SU-DHL-6 (cell line): ENCODE results near the gene FAAH2.

Experiments used
- H2AFZ ChIP-seq: fragments of 200-600 bp; sonication (generic); 2 replicates; pipeline ENCODE4 v1.6.1; 2014; ENCODE audit warnings: low read depth, mild to moderate bottlenecking, moderate library complexity, mixed read lengths, antibody characterized with exemption, low read length; ENCODE audit not compliant: severe bottlenecking
- H3F3A ChIP-seq: fragments of 200-600 bp; shearing (Covaris generic); 2 replicates; pipeline ENCODE4 v1.6.0; 2016; ENCODE audit warnings: antibody characterized with exemption, mild to moderate bottlenecking; ENCODE audit not compliant: insufficient read depth
- H3K27ac ChIP-seq: fragments of 200-600 bp; sonication (generic); 2 replicates; pipeline ENCODE4 v1.5.1; 2016; ENCODE audit warnings: low read depth, mild to moderate bottlenecking, low read length, moderate library complexity, mixed read lengths
- H3K27me3 ChIP-seq: fragments of 200-600 bp; sonication (generic), shearing (Covaris generic); 2 replicates; pipeline ENCODE4 v1.6.0; 2014; ENCODE audit warnings: mild to moderate bottlenecking, low read length
- H3K36me3 ChIP-seq: fragments of 200-600 bp; sonication (generic); 2 replicates; pipeline ENCODE4 v1.6.1; 2014; ENCODE audit warnings: mild to moderate bottlenecking, low read length, mixed read lengths
- H3K4me2 ChIP-seq: fragments of 300-600, 200-600 bp; shearing (Covaris generic), sonication (generic); 2 replicates; pipeline ENCODE4 v1.6.0; 2014; ENCODE audit warnings: low read length, low read depth, mild to moderate bottlenecking; ENCODE audit not compliant: poor library complexity, severe bottlenecking
- H3K4me3 ChIP-seq: fragments of 200-600 bp; sonication (generic); 2 replicates; pipeline ENCODE4 v1.5.1; 2014; ENCODE audit warnings: antibody characterized with exemption, low read length, mild to moderate bottlenecking, mixed read lengths; ENCODE audit not compliant: insufficient read depth, poor library complexity, severe bottlenecking
- H3K79me2 ChIP-seq: fragments of 200-600 bp; sonication (generic); 2 replicates; pipeline ENCODE4 v1.6.1; 2014; ENCODE audit warnings: mild to moderate bottlenecking, low read length, moderate library complexity; ENCODE audit not compliant: insufficient read depth
- H3K9ac ChIP-seq: fragments of 200-600 bp; sonication (generic); 2 replicates; pipeline ENCODE4 v1.7.0; 2014; ENCODE audit warnings: mild to moderate bottlenecking, low read length
- H3K9me2 ChIP-seq: fragments of 200-600 bp; sonication (generic); replicated peaks from 2 replicates; pipeline ENCODE4 v1.6.1; 2014; ENCODE audit warnings: low read length; ENCODE audit not compliant: insufficient read depth
- H3K9me3 ChIP-seq: fragments of 200-600 bp; sonication (generic); 2 replicates; pipeline ENCODE4 v1.6.1; 2014; ENCODE audit warnings: low read length, mixed read lengths; ENCODE audit not compliant: insufficient read depth
- H4K20me1 ChIP-seq: fragments of 200-600 bp; sonication (generic); 2 replicates; pipeline ENCODE4 v1.6.1; 2014; ENCODE audit warnings: low read depth, mild to moderate bottlenecking, antibody characterized with exemption, low read length, moderate library complexity, mixed read lengths
- CTCF ChIP-seq: fragments of 200-600 bp; sonication (generic); IDR thresholded peaks from one replicate; pipeline ENCODE4 v1.5.1; 2017; ENCODE audit warnings: antibody characterized with exemption, mild to moderate bottlenecking, low read length, moderate library complexity; ENCODE audit not compliant: insufficient read depth, poor library complexity, severe bottlenecking
- EZH2phosphoT487 ChIP-seq: fragments of 200-600 bp; sonication (generic), shearing (Covaris generic); conservative IDR thresholded peaks from 2 replicates; pipeline ENCODE4 v1.6.1; 2018; ENCODE audit warnings: mild to moderate bottlenecking, antibody characterized with exemption, low read length, moderate library complexity, mixed read lengths

Gene FAAH2

GRCh38 chrX:57286507-57287251, at the start of gene FAAH2:
TSS of gene FAAH2 (plus strand) at chrX:57286706. CDS start at chrX:57286826, 120 bp downstream.
- TF ChIP-seq CTCF = no peak
- no peak for TF ChIP-seq EZH2phosphoT487
- H3K4me2 ChIP-seq = no peak within 1 kb of the TSS
- no peak within 1 kb of the TSS for H3K4me3 ChIP-seq
- H3K36me3 ChIP-seq = no peaks in the 10 kb centered on the region
- H3K9me3 ChIP-seq = no peaks in the 10 kb centered on the region
- H2AFZ ChIP-seq = no peak within 1 kb of the TSS
- H3K79me2 ChIP-seq = no peaks in the 10 kb centered on the region
- H3K27me3 ChIP-seq = no peaks in the 10 kb centered on the region
- no peaks in the 10 kb centered on the region for H3K9me2 ChIP-seq
- no peak within 1 kb of the TSS for H3K9ac ChIP-seq
- H3K27ac ChIP-seq = no peak within 1 kb of the TSS
- H4K20me1 ChIP-seq = no peaks in the 10 kb centered on the region
- H3F3A ChIP-seq = no peaks in the 10 kb centered on the region

- Histone ChIP-seq H3K36me3 (no peaks in the 10 kb centered on the region), H3F3A (no peaks in the 10 kb centered on the region)
- no peak for TF ChIP-seq CTCF
- no peak for TF ChIP-seq EZH2phosphoT487
These were observed 44.5 kb upstream of the FAAH2 start for GRCh38 chrX:57241967-57242366.

GRCh38 chrX:57251965-57252364, 34.5 kb upstream of the FAAH2 start:
- Histone ChIP-seq H3K27me3 (no peaks in the 10 kb centered on the region), H3K36me3 (no peaks in the 10 kb centered on the region), H3K79me2 (no peaks in the 10 kb centered on the region), H3K4me3 (no peak overlapping the region), H4K20me1 (no peaks in the 10 kb centered on the region), H3K9me3 (no peaks in the 10 kb centered on the region), H3K4me2 (no peak overlapping the region), H2AFZ (no peak overlapping the region), H3K27ac (no peak overlapping the region), H3K9ac (no peak overlapping the region), H3K9me2 (no peaks in the 10 kb centered on the region), H3F3A (no peaks in the 10 kb centered on the region)
- TF ChIP-seq CTCF = no peak
- no peak for TF ChIP-seq EZH2phosphoT487

More at GRCh38 chrX:57241967-57242366, 44.5 kb upstream of the FAAH2 start:
- no peak overlapping the region for H3K4me3 ChIP-seq
- no peaks in the 10 kb centered on the region for H3K9me2 ChIP-seq
- no peaks in the 10 kb centered on the region for H4K20me1 ChIP-seq
- H3K27ac ChIP-seq = no peak overlapping the region
- no peak overlapping the region for H3K9ac ChIP-seq
- H3K4me2 ChIP-seq = no peak overlapping the region
- no peaks in the 10 kb centered on the region for H3K9me3 ChIP-seq
- H3K27me3 ChIP-seq = no peaks in the 10 kb centered on the region
- no peak overlapping the region for H2AFZ ChIP-seq
- no peaks in the 10 kb centered on the region for H3K79me2 ChIP-seq
